Retinal pigment epithelial cell (primary cell): ENCODE measurements around the gene CLASP1.

Source experiments
- DNase-seq: peaks from one replicate; pipeline ENCODE4 v3.0.0-alpha.2; 2010; ENCODE audit warnings: low read depth
- H3K4me3 ChIP-seq: 2 replicates; pipeline ENCODE4 v1.5.1; 2011; ENCODE audit warnings: mild to moderate bottlenecking, low read length, control low read depth, moderate library complexity
- CTCF ChIP-seq: conservative IDR thresholded peaks from 2 replicates; pipeline ENCODE4 v1.5.1; 2011; ENCODE audit warnings: low read depth, low read length, control low read depth, inconsistent platforms

CLASP1 gene

GRCh38 chr2:121591199-121591598 is 58.1 kb downstream of the CLASP1 start:
- no peak overlapping the region for H3K4me3 ChIP-seq
- DNase-seq = no peak
- TF ChIP-seq CTCF = no peak

GRCh38 chr2:121588357-121588756 is 60.9 kb downstream of the CLASP1 start:
- DNase-seq = no peak
- no peak for TF ChIP-seq CTCF
- no peak overlapping the region for H3K4me3 ChIP-seq

GRCh38 chr2:121587131-121587530 is 62.1 kb downstream of the CLASP1 start:
- H3K4me3 ChIP-seq = no peak overlapping the region
- no peak for DNase-seq
- no peak for TF ChIP-seq CTCF

GRCh38 chr2:121584741-121585140 is 64.5 kb downstream of the CLASP1 start:
- no peak overlapping the region for H3K4me3 ChIP-seq
- no peak for TF ChIP-seq CTCF
- DNase-seq = no peak

- no peak overlapping the region for H3K4me3 ChIP-seq
- DNase-seq = no peak
- no peak for TF ChIP-seq CTCF
Measured at GRCh38 chr2:121583555-121583954, 65.7 kb downstream of the CLASP1 start.

GRCh38 chr2:121582272-121582671 is 67.0 kb downstream of the CLASP1 start:
- no peak for DNase-seq
- H3K4me3 ChIP-seq = no peak overlapping the region
- TF ChIP-seq CTCF = no peak

- TF ChIP-seq CTCF = no peak
- no peak overlapping the region for H3K4me3 ChIP-seq
- DNase-seq = no peak
Measured at GRCh38 chr2:121579309-121579708, 70.0 kb downstream of the CLASP1 start.
